Measurements from ENCODE around the gene VPS13D.

Gene VPS13D, protein sequence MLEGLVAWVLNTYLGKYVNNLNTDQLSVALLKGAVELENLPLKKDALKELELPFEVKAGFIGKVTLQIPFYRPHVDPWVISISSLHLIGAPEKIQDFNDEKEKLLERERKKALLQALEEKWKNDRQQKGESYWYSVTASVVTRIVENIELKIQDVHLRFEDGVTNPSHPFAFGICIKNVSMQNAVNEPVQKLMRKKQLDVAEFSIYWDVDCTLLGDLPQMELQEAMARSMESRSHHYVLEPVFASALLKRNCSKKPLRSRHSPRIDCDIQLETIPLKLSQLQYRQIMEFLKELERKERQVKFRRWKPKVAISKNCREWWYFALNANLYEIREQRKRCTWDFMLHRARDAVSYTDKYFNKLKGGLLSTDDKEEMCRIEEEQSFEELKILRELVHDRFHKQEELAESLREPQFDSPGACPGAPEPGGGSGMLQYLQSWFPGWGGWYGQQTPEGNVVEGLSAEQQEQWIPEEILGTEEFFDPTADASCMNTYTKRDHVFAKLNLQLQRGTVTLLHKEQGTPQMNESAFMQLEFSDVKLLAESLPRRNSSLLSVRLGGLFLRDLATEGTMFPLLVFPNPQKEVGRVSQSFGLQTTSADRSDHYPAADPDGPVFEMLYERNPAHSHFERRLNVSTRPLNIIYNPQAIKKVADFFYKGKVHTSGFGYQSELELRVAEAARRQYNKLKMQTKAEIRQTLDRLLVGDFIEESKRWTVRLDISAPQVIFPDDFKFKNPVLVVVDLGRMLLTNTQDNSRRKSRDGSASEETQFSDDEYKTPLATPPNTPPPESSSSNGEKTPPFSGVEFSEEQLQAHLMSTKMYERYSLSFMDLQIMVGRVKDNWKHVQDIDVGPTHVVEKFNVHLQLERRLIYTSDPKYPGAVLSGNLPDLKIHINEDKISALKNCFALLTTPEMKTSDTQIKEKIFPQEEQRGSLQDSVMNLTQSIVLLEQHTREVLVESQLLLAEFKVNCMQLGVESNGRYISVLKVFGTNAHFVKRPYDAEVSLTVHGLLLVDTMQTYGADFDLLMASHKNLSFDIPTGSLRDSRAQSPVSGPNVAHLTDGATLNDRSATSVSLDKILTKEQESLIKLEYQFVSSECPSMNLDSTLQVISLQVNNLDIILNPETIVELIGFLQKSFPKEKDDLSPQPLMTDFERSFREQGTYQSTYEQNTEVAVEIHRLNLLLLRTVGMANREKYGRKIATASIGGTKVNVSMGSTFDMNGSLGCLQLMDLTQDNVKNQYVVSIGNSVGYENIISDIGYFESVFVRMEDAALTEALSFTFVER (N-terminal part only)

DNA sequence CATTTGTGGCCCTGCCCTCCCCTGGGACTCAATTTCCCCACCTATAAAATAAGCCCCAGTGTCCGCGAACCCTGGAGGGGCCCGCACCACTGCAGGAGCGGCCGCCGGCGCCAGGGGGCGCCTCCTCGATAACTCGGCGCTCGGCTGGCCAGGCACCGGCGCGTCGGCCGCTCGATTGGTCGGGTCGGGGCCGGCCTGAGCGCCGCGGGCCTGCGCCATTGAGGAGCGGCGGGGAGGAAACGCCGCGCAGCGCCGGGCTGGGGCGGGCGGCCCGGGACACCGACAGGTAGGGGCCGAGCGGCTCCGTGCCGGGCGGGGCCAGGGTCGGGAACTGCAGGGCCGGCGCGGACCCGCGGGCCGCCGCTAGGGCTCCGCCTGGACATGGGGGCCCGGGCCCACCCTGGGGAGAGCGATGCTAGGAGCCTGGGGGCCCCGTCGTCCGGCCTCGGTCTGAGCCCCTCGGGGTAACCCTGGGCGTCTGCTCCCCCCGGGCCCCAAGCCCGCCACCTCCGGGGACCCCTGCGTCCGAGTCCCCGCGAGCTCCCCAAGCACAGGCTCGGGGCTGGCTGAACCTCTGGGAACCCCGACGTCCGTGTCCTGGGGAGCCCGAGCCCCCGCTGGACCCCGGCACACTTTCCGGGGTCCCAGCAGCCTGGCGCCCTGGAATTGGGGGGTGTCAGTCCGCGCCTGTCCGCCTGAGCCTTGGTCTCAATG is at the start of gene VPS13D:
TSS of gene VPS13D (plus strand) at position 196 of the 714 bp plus-strand sequence. CDS start 4,237 bp downstream, outside the sequence.
- peak; percentile 88 for DNase-seq (ENCODE audit: low read depth, low spot score)

DNA sequence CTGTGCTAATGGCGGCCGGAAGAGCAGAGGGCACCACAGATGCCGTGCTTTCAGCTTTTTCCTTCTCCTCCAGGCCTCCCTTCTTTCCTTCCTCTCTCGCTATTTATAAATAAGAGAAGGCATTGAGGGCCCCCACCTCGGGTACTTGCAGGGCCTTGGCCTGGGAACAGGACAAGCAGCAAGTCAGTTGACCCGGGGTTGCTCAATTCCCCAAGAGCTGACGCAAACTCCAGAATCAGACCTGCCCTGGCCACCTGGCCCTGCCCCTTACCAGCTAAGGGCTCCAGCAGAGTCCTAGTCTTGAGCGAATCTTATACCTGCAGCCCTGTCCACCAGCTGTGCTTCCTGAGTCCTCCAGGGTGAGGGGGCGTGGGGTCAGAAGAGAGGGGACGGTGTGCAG is 49.5 kb upstream of the VPS13D start:
- no peak for DNase-seq (ENCODE audit: low read depth, low spot score)

DNA sequence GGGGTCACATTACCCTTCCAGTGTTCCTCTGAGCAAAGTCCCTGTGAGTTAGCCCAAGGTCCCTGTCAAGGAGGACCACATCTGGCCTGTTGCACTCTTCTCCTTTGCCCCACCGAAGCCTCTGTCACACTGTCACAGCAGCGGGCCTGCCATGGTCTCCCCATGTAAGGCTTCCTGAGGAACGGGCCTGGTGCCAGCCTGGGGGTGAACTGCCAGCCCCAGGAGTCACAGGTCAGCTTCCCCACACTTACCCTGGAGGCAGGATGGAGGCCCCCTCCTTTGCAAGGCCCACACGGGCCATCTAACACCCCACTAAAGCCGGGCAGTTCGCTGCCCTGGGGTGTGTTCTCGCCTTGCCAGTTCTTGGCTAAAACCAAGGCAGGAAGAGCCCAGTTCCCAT is 48.9 kb upstream of the VPS13D start:
- DNase-seq (ENCODE audit: low read depth, low spot score), result no peak

DNA sequence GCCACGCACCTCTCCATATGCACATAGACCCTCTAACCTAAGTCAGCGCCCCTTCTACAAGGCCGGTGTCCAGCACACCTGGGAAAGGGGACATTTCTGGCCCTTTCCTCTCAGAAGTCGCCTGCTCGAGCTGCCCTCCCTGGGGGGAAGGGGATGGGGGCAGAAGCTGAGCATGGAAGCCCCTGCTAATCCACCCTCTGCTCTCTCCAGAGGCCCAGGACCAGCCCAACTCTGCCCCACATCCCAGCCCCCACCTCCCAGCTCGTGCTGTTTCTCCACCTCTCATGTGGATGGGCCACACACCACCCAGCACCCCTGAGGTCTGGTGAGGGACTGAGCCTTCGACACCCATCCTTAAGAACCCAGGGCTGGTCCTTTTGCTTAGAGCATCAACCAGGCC is 48.3 kb upstream of the VPS13D start:
- DNase-seq (ENCODE audit: low read depth, low spot score), result no peak

DNA sequence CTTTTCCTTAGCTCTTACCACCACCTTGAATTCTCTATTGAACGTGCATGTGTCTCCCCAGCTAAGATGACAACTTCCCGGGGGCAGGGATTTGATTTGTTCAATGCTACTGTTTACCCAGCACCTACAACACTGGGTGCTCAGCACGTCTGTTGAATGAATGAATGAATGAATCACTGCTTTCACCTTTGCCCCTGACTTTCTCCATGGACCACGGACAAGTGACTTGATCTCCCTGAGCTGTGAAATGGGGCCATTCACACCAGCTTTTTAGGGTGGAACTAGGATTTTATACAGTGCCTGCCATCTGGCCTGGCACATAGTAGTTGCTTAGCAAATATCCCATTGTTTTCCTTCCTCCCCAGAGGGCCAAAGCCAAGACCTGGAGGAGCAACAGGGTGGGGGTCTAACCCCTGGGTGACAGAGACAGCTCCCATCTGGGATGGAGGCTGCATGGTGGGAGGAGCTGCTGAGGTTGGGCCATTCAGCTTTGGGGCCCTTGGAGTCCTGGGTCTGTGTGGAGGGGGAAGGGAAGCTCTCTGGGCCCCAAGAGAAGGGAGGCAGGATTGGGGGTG is 47.3 kb upstream of the VPS13D start:
- no peak for DNase-seq (ENCODE audit: low read depth, low spot score)

DNA sequence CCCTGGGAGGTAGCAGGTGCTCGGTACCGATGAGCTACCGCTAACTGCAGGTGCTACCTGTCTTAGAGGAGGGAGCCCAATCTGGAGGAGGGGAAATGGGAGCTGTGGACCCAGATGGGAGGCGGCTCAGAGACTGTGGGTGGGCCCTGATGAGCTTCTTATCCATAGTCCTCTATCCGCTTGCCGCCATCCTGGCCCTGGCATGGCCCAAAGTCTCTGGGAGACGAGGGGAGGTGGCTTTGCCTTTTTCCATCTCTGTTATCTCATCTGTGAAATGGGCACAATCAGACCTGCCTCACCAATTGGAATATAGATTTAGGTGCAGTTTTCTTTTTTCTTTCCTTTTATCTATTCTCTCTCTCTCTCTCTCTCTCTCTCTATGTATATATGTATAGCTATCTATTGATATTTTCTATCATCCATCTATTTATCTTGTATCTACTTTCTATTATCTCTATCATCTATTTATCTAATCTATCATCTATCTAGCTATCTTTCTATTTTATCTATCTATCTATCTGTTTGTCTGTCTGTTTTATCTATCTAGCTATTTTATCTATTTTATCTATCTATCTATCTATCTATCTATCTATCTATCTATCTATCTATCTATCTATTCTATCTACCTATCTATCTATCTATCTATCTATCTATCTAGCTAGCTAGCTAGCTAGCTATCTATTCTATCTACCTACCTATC is 46.6 kb upstream of the VPS13D start:
- no peak for DNase-seq (ENCODE audit: low read depth, low spot score)

DNA sequence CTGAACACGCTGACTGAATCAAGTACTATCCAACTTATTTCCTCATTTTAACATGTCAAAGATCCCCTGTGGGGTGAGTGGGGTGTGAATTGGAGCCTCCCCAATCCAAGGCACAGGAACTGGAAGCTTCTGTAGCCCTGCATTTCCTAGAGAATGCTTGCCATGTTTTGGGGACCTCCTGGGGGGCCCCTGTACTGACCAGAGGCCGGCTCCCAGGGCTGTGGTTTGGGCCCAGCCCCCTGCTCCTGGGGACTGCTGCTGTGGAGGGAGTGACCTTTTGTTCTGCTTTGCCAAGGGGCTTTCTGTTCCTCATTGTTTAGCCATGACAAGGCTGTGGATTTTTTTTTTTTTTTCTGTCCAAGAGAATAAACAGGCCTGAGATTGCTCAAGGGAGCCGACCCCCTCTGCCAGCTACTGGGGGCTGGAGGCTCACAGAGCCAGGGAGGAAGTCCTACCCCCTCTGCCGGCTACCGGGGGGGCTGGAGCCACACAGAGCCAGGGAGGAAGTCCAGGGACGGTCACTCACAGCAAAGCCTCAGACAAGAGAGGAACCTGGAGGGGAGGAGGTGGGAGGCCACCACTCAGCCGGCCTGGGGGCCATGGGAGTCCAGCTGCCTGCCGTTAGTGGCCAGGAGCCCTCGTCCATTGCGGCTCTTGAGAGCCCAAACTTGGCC is 45.7 kb upstream of the VPS13D start:
- peak; percentile 94 for DNase-seq (ENCODE audit: low read depth, low spot score)

DNA sequence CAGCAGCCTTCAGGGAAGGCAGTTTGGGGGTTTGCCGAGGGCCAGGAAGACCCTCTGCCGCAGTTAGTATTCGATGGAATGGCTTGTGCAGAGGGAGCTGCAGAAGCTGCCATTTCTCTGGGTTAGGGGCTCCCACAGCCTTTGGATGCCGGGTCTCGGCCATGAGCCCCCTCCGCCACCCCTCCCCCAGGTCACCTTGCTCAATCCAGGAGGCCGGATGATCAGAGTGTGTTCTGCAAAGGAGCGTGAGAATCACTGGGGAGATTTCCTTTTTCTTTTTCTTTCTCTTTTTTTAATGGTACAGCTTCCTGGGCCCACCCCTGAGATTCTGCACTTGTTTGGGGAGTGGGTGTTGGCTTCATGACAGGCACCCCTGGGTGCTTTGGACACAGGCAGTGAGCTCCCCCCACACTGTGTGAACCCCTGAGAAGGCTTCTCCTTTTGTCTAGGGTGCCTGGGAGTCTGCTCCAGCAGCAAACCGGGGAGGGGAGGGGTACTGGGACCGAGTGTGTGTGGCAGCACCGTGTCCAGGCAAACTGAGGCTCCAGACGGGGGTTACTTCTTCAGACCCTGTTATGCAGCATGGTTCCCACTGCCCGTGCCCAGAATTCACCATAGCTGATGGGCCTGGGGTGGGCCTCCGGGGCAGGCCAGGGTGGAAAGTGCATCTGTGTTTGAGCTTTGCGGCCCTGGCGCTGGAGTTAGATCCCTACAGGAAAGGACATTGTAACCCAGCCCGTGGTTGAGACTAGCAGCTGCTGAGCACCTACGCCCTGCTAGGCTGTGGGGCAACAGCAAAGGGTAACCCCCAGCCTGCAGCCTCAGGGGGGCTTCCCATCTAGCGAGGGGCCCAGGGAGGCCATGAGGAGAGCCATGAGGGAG is 44.6 kb upstream of the VPS13D start:
- DNase-seq (ENCODE audit: low read depth, low spot score), result no peak

DNA sequence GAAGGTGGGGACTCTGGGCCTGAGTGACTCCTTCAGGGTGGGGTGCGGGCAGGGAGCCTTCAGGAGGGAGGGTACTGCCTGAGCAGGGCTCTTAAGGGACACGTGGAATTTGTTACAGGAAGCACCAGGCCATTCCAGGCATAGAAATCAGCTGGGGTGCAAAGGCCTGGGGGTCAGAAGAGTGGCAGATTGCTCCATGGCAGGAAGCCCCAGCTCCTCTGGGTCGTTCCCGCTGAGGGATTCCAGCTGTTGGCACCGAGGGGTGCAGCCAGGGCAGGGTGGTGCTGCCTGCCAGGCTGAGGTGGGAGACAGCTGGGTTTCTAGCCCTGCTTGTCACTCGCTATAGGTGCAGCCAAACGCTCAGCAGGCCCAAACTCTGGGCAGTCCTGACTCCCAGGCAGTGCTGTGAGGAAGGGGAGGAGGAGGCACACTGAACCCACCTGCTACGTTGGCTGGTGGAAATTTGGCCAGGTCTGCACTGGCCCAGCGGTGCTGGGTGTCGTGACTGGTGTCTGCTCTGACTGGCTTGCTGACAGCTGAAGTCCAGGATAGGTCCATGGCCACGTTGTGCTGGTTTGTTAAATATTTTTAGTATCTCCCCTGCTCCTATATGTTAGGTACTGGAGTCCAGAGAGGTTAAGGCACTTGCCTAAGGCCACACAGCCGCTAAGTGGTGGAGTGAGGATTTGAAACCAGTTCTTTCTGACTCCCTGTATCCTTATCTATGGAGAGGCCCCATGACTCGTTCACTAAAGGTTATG is 43.7 kb upstream of the VPS13D start:
- no peak for DNase-seq (ENCODE audit: low read depth, low spot score)

DNA sequence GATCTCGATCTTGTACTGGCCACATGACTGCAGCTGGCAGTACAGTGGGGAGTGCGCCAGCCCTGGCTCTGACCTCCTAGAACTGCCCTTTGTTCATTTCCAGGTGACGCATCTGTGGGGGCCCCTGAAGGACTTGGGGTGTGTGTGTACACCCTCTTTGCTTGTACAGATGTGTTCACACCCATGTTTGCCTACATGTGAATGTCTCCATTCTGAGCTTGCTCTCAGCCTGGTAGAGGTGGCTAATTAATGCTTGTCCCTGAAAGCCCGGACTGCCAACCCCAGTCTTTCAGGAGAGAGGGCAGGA is 43.2 kb upstream of the VPS13D start:
- no peak for DNase-seq (ENCODE audit: low read depth, low spot score)

DNA sequence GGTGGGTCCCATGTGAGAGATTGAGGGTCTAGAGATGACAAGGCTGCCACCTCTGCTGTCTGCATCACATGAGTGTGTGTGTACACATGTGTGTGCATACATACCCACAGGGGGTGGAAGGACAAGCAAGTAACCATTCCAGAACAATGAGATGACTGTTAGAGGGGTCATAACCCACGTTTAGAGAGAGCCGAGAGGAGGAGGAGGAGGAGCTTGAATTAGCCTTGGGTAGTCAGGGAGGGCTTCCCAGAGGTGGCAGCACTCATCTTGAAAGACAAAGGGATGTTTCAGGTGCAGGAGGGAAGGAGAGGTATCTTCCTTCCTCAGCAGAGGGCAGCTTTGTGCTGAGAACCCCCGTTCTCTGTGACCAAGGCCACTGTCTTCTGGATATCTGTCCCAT is 41.7 kb upstream of the VPS13D start:
- DNase-seq (ENCODE audit: low read depth, low spot score), result no peak

DNA sequence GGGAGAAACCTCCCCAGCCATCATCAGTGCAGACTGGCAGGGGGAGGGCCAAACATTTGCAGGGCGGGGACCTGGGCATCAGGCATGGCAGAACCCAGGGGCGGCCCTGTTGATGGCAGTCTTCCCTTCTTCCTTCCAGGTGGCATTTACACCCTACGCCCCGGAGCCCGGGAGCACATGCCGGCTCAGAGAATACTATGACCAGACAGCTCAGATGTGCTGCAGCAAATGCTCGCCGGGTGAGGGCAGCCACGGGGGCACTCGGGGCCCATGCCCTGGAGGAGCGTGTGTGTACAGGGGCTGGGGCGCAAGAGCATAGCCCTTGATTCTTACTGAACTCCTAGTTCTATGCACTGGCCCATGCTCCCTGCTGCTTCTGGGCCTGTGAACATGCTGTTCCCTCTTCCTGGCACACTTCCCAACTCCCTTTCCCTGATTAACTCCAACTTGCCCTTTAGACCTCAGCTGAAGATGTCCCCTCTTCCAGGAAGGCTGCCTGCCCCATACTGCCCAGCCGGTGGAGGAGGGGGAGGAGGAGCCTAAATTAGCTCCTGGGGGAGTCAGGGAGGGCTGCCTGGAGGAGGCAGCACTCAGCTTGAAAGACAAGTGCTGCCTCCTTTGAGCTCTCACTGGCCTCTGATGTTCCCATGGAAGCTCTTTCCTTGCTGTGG is 41.0 kb upstream of the VPS13D start:
- no peak for DNase-seq (ENCODE audit: low read depth, low spot score)

DNA sequence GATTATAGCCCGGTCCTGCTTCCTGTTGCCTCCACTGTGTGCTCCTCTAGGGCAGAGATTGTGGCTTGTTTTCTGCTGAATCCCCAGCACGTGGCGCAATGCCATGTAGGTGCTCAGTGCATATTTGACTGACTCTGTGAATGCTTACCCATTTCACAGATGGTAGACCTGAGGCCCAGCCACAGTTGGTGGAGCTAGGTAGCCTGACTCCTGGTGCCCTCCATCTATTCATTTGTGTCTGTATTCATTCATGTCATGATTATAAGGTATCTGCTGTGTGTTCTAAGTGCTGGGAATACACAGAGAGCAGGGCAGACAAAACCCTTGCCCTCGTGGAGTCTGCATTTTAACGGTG is 40.5 kb upstream of the VPS13D start:
- no peak for DNase-seq (ENCODE audit: low read depth, low spot score)

DNA sequence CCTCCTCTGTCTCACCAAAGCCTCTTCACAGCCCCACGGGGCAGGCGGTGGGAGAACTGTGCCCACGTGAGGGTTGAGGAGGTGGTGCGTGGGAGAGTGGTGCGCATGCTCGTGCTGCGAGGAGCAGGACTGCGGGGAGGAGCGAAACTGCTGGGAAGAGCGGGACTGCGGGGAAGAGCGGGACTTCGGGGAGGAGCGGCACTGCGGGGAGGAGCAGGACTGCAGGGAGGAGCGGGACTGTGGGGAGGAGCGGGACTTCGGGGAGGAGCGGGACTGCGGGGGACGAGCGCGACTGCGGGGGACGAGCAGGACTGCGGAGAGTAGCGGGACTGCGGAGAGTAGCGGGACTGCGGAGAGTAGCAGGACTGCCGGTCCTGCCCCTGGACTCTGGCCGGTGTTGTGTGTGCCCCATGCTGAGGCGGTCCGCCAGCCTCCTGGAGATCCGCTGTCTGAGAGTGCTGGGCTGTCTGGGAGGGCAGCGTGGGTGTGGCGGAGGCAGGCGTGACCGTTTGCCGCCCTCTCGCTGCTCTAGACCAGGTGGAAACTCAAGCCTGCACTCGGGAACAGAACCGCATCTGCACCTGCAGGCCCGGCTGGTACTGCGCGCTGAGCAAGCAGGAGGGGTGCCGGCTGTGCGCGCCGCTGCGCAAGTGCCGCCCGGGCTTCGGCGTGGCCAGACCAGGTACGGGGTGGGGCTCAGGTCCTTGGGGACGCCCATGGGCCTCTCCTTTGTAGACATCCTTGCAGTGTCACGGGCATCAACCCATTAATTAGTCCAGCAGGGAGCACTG is 38.4 kb upstream of the VPS13D start:
- DNase-seq (ENCODE audit: low read depth, low spot score), result no peak

DNA sequence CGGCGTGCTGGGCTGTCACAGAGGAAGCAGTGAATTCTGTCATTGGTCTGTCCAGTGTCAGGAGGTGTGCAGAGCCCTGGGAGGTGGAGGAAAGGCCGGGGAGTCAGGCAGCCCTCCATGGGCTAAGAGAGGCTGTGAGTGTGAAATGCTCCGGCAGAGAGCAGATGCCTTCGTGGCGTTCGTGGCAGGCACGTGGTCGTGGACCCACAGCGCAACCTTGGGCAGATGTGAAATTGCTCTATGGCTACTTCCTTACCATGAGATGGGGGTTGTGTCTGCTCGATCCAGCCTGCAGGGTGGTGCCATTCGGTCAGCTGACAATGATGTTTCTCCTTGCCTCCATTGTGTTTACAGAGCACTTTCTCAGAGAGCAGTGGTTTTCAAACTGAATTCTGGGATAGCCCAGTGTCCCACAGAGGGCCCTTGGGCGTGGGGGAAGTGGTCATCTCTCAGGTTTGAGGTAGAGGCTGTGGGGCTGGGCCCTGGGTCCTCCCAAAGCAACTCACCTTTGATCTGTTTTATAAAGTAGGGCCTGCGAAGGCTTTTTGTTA is 35.1 kb upstream of the VPS13D start:
- DNase-seq (ENCODE audit: low read depth, low spot score), result no peak

DNA sequence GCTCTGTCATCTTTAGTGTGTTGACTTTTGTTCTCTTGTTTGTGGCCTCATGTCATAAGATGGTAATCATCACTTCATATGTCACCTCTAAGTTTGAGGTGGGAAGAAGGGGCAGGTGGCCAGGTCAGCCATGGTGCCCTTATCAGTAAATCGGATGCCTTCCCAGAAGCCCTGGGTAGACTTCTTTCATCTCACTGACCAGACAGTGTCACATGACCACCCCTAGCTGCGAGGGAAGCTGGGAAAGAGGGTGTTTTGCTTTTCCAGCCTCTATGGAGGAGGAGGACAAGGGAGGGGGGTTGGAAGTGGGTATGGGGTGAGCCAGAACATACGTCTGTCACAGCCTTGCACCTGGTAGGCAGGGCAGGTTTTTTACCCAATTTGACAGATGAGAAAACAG is 34.4 kb upstream of the VPS13D start:
- DNase-seq (ENCODE audit: low read depth, low spot score), result no peak

Data from ELF-1 (cell line).